ENCODE data around the gene GYS1.

Gene GYS1

GRCh38 chr19:48987323-48987722 is 5.8 kb downstream of the GYS1 start:
- H3K9me2 ChIP-seq (replicated peaks; ENCODE audit: low read depth, low read length) = no peaks in the 10 kb centered on the region
- H4K20me1 ChIP-seq (ENCODE audit: insufficient read depth, low read length, poor library complexity, severe bottlenecking) = peaks cover 7% of the 10 kb centered on the region
- H3K9ac ChIP-seq (ENCODE audit: low read depth, low read length, poor library complexity, severe bottlenecking) = no peak overlapping the region
- H3K79me2 ChIP-seq (ENCODE audit: insufficient read depth, low read length) = peaks cover 24% of the 10 kb centered on the region
- H3K4me3 ChIP-seq (ENCODE audit: low read length, poor library complexity, severe bottlenecking) = no peak overlapping the region
- H3K9me3 ChIP-seq (ENCODE audit: insufficient read depth, low read depth, low read length) = no peaks in the 10 kb centered on the region
- no peaks in the 10 kb centered on the region for H3K27me3 ChIP-seq (ENCODE audit: insufficient read depth, low read length, poor library complexity, severe bottlenecking)
- TF ChIP-seq EZH2phosphoT487 (IDR thresholded peaks at IDR 0.05; ENCODE audit: borderline replicate concordance) = no peak
- peak; percentile 16; the same call in 1 of the 2 replicates for TF ChIP-seq CTCF (conservative IDR thresholded peaks at IDR 0.05; ENCODE audit: low read length)
- H3F3A ChIP-seq (ENCODE audit: low read depth) = no peaks in the 10 kb centered on the region
- no peak overlapping the region for H2AFZ ChIP-seq (ENCODE audit: low read length)
- H3K4me1 ChIP-seq (ENCODE audit: insufficient read depth, low read length, poor library complexity, severe bottlenecking) = peaks cover 11% of the 10 kb centered on the region
- no peak overlapping the region for H3K4me2 ChIP-seq (ENCODE audit: low read depth, low read length, poor library complexity, severe bottlenecking)
- H3K36me3 ChIP-seq (ENCODE audit: insufficient read depth, low read length) = no peaks in the 10 kb centered on the region; the same call in 1 of the 2 replicates

- H3K9me2 ChIP-seq (replicated peaks; ENCODE audit: low read depth, low read length) = no peaks in the 10 kb centered on the region
- no peaks in the 10 kb centered on the region for H3F3A ChIP-seq (ENCODE audit: low read depth)
- H2AFZ ChIP-seq (ENCODE audit: low read length) = no peak overlapping the region
- H3K4me1 ChIP-seq (ENCODE audit: insufficient read depth, low read length, poor library complexity, severe bottlenecking) = peaks cover 3% of the 10 kb centered on the region
- H3K4me2 ChIP-seq (ENCODE audit: low read depth, low read length, poor library complexity, severe bottlenecking) = no peak overlapping the region
- no peak overlapping the region for H3K9ac ChIP-seq (ENCODE audit: low read depth, low read length, poor library complexity, severe bottlenecking)
- H3K79me2 ChIP-seq (ENCODE audit: insufficient read depth, low read length) = peaks cover 13% of the 10 kb centered on the region; the same call in 1 of the 2 replicates
- TF ChIP-seq EZH2phosphoT487 (IDR thresholded peaks at IDR 0.05; ENCODE audit: borderline replicate concordance) = no peak
- H3K4me3 ChIP-seq (ENCODE audit: low read length, poor library complexity, severe bottlenecking) = no peak overlapping the region
- H3K27me3 ChIP-seq (ENCODE audit: insufficient read depth, low read length, poor library complexity, severe bottlenecking) = no peaks in the 10 kb centered on the region
- no peaks in the 10 kb centered on the region; the same call in 1 of the 2 replicates for H3K36me3 ChIP-seq (ENCODE audit: insufficient read depth, low read length)
- H4K20me1 ChIP-seq (ENCODE audit: insufficient read depth, low read length, poor library complexity, severe bottlenecking) = peaks cover 3% of the 10 kb centered on the region
- H3K9me3 ChIP-seq (ENCODE audit: insufficient read depth, low read depth, low read length) = no peaks in the 10 kb centered on the region
Measured at GRCh38 chr19:48986211-48986610, 6.9 kb downstream of the GYS1 start.

- H3K4me3 ChIP-seq (ENCODE audit: low read length, poor library complexity, severe bottlenecking) = no peak overlapping the region
- H3F3A ChIP-seq (ENCODE audit: low read depth) = no peaks in the 10 kb centered on the region
- no peaks in the 10 kb centered on the region for H4K20me1 ChIP-seq (ENCODE audit: insufficient read depth, low read length, poor library complexity, severe bottlenecking)
- no peak overlapping the region for H2AFZ ChIP-seq (ENCODE audit: low read length)
- H3K4me2 ChIP-seq (ENCODE audit: low read depth, low read length, poor library complexity, severe bottlenecking) = no peak overlapping the region
- H3K9me3 ChIP-seq (ENCODE audit: insufficient read depth, low read depth, low read length) = no peaks in the 10 kb centered on the region
- no peaks in the 10 kb centered on the region; the same call in 1 of the 2 replicates for H3K36me3 ChIP-seq (ENCODE audit: insufficient read depth, low read length)
- H3K27me3 ChIP-seq (ENCODE audit: insufficient read depth, low read length, poor library complexity, severe bottlenecking) = no peaks in the 10 kb centered on the region
- H3K9ac ChIP-seq (ENCODE audit: low read depth, low read length, poor library complexity, severe bottlenecking) = no peak overlapping the region
- H3K4me1 ChIP-seq (ENCODE audit: insufficient read depth, low read length, poor library complexity, severe bottlenecking) = no peaks in the 10 kb centered on the region
- no peaks in the 10 kb centered on the region for H3K9me2 ChIP-seq (replicated peaks; ENCODE audit: low read depth, low read length)
- TF ChIP-seq CTCF (conservative IDR thresholded peaks at IDR 0.05; ENCODE audit: low read length) = no peak
- TF ChIP-seq EZH2phosphoT487 (IDR thresholded peaks at IDR 0.05; ENCODE audit: borderline replicate concordance) = no peak
- H3K79me2 ChIP-seq (ENCODE audit: insufficient read depth, low read length) = peaks cover 8% of the 10 kb centered on the region; the same call in 1 of the 2 replicates
Measured at GRCh38 chr19:48985711-48986110, 7.4 kb downstream of the GYS1 start.

GRCh38 chr19:48982280-48982679 is 10.8 kb downstream of the GYS1 start:
- H3K36me3 ChIP-seq (ENCODE audit: insufficient read depth, low read length) = no peaks in the 10 kb centered on the region; the same call in 1 of the 2 replicates
- H3K9me3 ChIP-seq (ENCODE audit: insufficient read depth, low read depth, low read length) = no peaks in the 10 kb centered on the region
- H3K9me2 ChIP-seq (replicated peaks; ENCODE audit: low read depth, low read length) = no peaks in the 10 kb centered on the region
- H3K4me2 ChIP-seq (ENCODE audit: low read depth, low read length, poor library complexity, severe bottlenecking) = no peak overlapping the region
- H3K27me3 ChIP-seq (ENCODE audit: insufficient read depth, low read length, poor library complexity, severe bottlenecking) = no peaks in the 10 kb centered on the region
- no peak overlapping the region for H2AFZ ChIP-seq (ENCODE audit: low read length)
- no peaks in the 10 kb centered on the region for H4K20me1 ChIP-seq (ENCODE audit: insufficient read depth, low read length, poor library complexity, severe bottlenecking)
- no peak overlapping the region for H3K9ac ChIP-seq (ENCODE audit: low read depth, low read length, poor library complexity, severe bottlenecking)
- no peaks in the 10 kb centered on the region for H3K79me2 ChIP-seq (ENCODE audit: insufficient read depth, low read length)
- H3K4me3 ChIP-seq (ENCODE audit: low read length, poor library complexity, severe bottlenecking) = no peak overlapping the region
- TF ChIP-seq CTCF (conservative IDR thresholded peaks at IDR 0.05; ENCODE audit: low read length) = no peak
- no peak for TF ChIP-seq EZH2phosphoT487 (IDR thresholded peaks at IDR 0.05; ENCODE audit: borderline replicate concordance)
- no peaks in the 10 kb centered on the region for H3F3A ChIP-seq (ENCODE audit: low read depth)
- no peaks in the 10 kb centered on the region for H3K4me1 ChIP-seq (ENCODE audit: insufficient read depth, low read length, poor library complexity, severe bottlenecking)

Data from Loucy (cell line).